Ectodermal cell (in vitro differentiated cells): ENCODE data around the gene SDCBP2.
A peak's percentile ranks its signal among the peaks of the same experiment; 100 is the strongest.

ENCODE experiments used
- H3K27ac ChIP-seq: 2 replicates; pipeline ENCODE4 v1.7.0; 2013; ENCODE audit warnings: mild to moderate bottlenecking, low read depth, low read length; ENCODE audit not compliant: insufficient read depth, poor library complexity, severe bottlenecking
- H3K27me3 ChIP-seq: 2 replicates; pipeline ENCODE4 v1.7.0; 2013; ENCODE audit warnings: mild to moderate bottlenecking, low read length; ENCODE audit not compliant: insufficient read depth, control insufficient read depth, poor library complexity, severe bottlenecking
- H3K36me3 ChIP-seq: one replicate; pipeline ENCODE4 v1.7.0; 2013; ENCODE audit warnings: low read length; ENCODE audit not compliant: control insufficient read depth, insufficient read depth
- H3K4me1 ChIP-seq: one replicate; pipeline ENCODE4 v1.7.0; 2013; ENCODE audit warnings: low read length; ENCODE audit not compliant: control insufficient read depth, insufficient read depth
- H3K4me3 ChIP-seq: 2 replicates; pipeline ENCODE4 v1.7.0; 2013; ENCODE audit warnings: low read depth, low read length, control low read depth; ENCODE audit not compliant: insufficient read depth
- H3K9me3 ChIP-seq: 2 replicates; pipeline ENCODE4 v1.7.0; 2013; ENCODE audit warnings: mild to moderate bottlenecking, low read length, moderate library complexity; ENCODE audit not compliant: control insufficient read depth
- WGBS, 2 experiments: methylation state at CpG; one replicate each; pipeline ENCODE4 v1.1.7; 2013; ENCODE audit warnings: missing lambda C conversion rate in 2 of 2; 5-methylcytosine and 5-hydroxymethylcytosine counted together

Gene SDCBP2

GRCh38 chr20:1274485-1275311, 54.2 kb downstream of the SDCBP2 start:
- no peaks in the 10 kb centered on the region for H3K36me3 ChIP-seq
- no peaks in the 10 kb centered on the region for H3K4me1 ChIP-seq
- H3K27ac ChIP-seq, result no peak overlapping the region
- 90 to 91% methylated on average over 14 of the region's 14 CpGs for WGBS, 2 experiments
- H3K4me3 ChIP-seq, result no peak overlapping the region
- no peaks in the 10 kb centered on the region for H3K27me3 ChIP-seq
- no peaks in the 10 kb centered on the region for H3K9me3 ChIP-seq

GRCh38 chr20:1273366-1273765, 55.6 kb downstream of the SDCBP2 start:
- no peaks in the 10 kb centered on the region for H3K27me3 ChIP-seq
- H3K9me3 ChIP-seq, result no peaks in the 10 kb centered on the region
- 89 to 96% methylated on average over 2 of the region's 2 CpGs for WGBS, 2 experiments
- H3K36me3 ChIP-seq, result no peaks in the 10 kb centered on the region
- no peak overlapping the region for H3K4me3 ChIP-seq
- no peak overlapping the region for H3K27ac ChIP-seq
- no peaks in the 10 kb centered on the region for H3K4me1 ChIP-seq

GRCh38 chr20:1272368-1273100, 56.4 kb downstream of the SDCBP2 start:
- H3K4me1 ChIP-seq, result no peaks in the 10 kb centered on the region
- no peak overlapping the region for H3K4me3 ChIP-seq
- peaks cover 6% of the 10 kb centered on the region for H3K27me3 ChIP-seq
- H3K9me3 ChIP-seq, result no peaks in the 10 kb centered on the region
- no peak overlapping the region for H3K27ac ChIP-seq
- H3K36me3 ChIP-seq, result no peaks in the 10 kb centered on the region
- WGBS, 2 experiments, result 91 to 92% methylated on average over 6 of the region's 6 CpGs

GRCh38 chr20:1269850-1270249, 59.1 kb downstream of the SDCBP2 start:
- Histone ChIP-seq H3K9me3 (no peaks in the 10 kb centered on the region), H3K4me3 (no peak overlapping the region), H3K27ac (no peak overlapping the region), H3K27me3 (peaks cover 25% of the 10 kb centered on the region), H3K36me3 (no peaks in the 10 kb centered on the region), H3K4me1 (peaks cover 5% of the 10 kb centered on the region)
- WGBS, 2 experiments, result 97% methylated on average over 3 of the region's 3 CpGs

- Histone ChIP-seq H3K9me3 (no peaks in the 10 kb centered on the region), H3K4me3 (no peak overlapping the region), H3K4me1 (peaks cover 5% of the 10 kb centered on the region), H3K36me3 (no peaks in the 10 kb centered on the region), H3K27ac (no peak overlapping the region), H3K27me3 (peaks cover 25% of the 10 kb centered on the region)
- WGBS, 2 experiments, result 92 to 93% methylated on average over 8 of the region's 8 CpGs
These were observed 59.7 kb downstream of the SDCBP2 start for GRCh38 chr20:1269235-1269634.

GRCh38 chr20:1267809-1268374, 61.0 kb downstream of the SDCBP2 start:
- WGBS, 2 experiments, result 83 to 93% methylated on average over 3 of the region's 3 CpGs
- Histone ChIP-seq H3K27me3 (peaks cover 25% of the 10 kb centered on the region), H3K9me3 (no peaks in the 10 kb centered on the region), H3K4me3 (no peak overlapping the region), H3K36me3 (no peaks in the 10 kb centered on the region), H3K27ac (no peak overlapping the region), H3K4me1 (peaks cover 5% of the 10 kb centered on the region)

- Histone ChIP-seq H3K9me3 (no peaks in the 10 kb centered on the region), H3K4me3 (peak overlapping the region; percentile 71), H3K36me3 (no peaks in the 10 kb centered on the region), H3K27ac (no peak overlapping the region), H3K27me3 (peaks cover 25% of the 10 kb centered on the region), H3K4me1 (peaks cover 5% of the 10 kb centered on the region)
- WGBS, 2 experiments, result 40 to 43% methylated on average over 8 of the region's 8 CpGs
These were observed 61.8 kb downstream of the SDCBP2 start for GRCh38 chr20:1267161-1267560.

GRCh38 chr20:1266167-1266973, 62.6 kb downstream of the SDCBP2 start, which contains the start of gene SNPH:
TSS of gene SNPH (plus strand) at chr20:1266294. CDS start at chr20:1296240, 29,946 bp downstream.
- Histone ChIP-seq H3K27me3 (peaks cover 25% of the 10 kb centered on the region), H3K27ac (no peak within 1 kb of the TSS), H3K4me3 (peak within 1 kb of the TSS; percentile 71), H3K9me3 (no peaks in the 10 kb centered on the region), H3K4me1 (peaks cover 5% of the 10 kb centered on the region), H3K36me3 (no peaks in the 10 kb centered on the region)
- WGBS, 2 experiments, result 0% methylated on average over 59 to 60 of the region's 61 CpGs

GRCh38 chr20:1265916-1266166, 63.1 kb downstream of the SDCBP2 start:
- peak overlapping the region; percentile 71 for H3K4me3 ChIP-seq
- H3K36me3 ChIP-seq, result no peaks in the 10 kb centered on the region
- WGBS, 2 experiments, result 2 to 3% methylated on average over 10 of the region's 10 CpGs
- peaks cover 25% of the 10 kb centered on the region for H3K27me3 ChIP-seq
- no peak overlapping the region for H3K27ac ChIP-seq
- H3K4me1 ChIP-seq, result peaks cover 5% of the 10 kb centered on the region
- H3K9me3 ChIP-seq, result no peaks in the 10 kb centered on the region
